ENCODE data around the gene LINC00305.

Gene LINC00305

DNA sequence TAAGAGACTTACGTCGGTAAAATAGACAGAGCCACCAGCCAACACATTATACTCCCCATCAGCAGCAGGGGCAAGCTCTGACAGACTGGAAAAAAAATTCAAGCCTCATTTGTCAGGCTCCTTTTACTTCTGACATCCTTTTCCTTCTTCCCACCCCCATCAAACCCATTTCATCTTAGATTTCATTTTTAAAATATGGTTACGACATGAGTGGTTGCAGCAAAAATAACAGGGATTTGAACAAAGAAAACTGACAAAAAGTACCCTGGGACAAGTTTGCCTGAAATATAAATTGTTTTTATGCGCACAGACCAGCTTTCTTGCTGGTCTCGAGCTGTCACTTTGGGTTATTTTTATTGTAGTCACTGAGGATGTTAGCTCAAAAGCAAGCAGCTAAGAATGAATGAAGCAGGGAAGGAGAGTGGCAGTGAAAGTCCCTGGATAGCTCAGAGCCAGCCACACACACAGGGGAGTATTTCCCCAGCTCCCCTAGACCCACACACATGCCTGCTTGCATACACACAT lies 30.7 kb upstream of the LINC00305 start:
- no peaks in the 10 kb centered on the region for H3K27me3 ChIP-seq (ENCODE audit: low read length)
- no peaks in the 10 kb centered on the region for H3K36me3 ChIP-seq (ENCODE audit: low read length)
- H3K4me2 ChIP-seq (ENCODE audit: low read depth, low read length, poor library complexity, severe bottlenecking), result no peak overlapping the region
- H3K9ac ChIP-seq (ENCODE audit: low read length), result no peak overlapping the region
- H4K20me1 ChIP-seq (ENCODE audit: low read depth, low read length), result no peaks in the 10 kb centered on the region
- H3K27ac ChIP-seq (ENCODE audit: low read depth, low read length), result no peak overlapping the region
- no peak overlapping the region for H2AFZ ChIP-seq (ENCODE audit: low read depth, low read length, severe bottlenecking)
- no peak overlapping the region for H3K4me3 ChIP-seq (ENCODE audit: insufficient read depth, low read length, poor library complexity, severe bottlenecking)
- no peaks in the 10 kb centered on the region for H3K9me3 ChIP-seq (ENCODE audit: insufficient read depth, low read length)
- no peaks in the 10 kb centered on the region for H3K79me2 ChIP-seq (ENCODE audit: insufficient read depth, low read length)
- TF ChIP-seq CTCF (IDR thresholded peaks at IDR 0.05; ENCODE audit: insufficient read depth, low read length, poor library complexity, severe bottlenecking), result no peak
- no peak for TF ChIP-seq EZH2phosphoT487 (conservative IDR thresholded peaks at IDR 0.05; ENCODE audit: low read length)
- no peaks in the 10 kb centered on the region; the same call in 1 of the 2 replicates for H3K9me2 ChIP-seq (replicated peaks; ENCODE audit: insufficient read depth, low read length)
- H3F3A ChIP-seq (ENCODE audit: insufficient read depth), result no peaks in the 10 kb centered on the region

DNA sequence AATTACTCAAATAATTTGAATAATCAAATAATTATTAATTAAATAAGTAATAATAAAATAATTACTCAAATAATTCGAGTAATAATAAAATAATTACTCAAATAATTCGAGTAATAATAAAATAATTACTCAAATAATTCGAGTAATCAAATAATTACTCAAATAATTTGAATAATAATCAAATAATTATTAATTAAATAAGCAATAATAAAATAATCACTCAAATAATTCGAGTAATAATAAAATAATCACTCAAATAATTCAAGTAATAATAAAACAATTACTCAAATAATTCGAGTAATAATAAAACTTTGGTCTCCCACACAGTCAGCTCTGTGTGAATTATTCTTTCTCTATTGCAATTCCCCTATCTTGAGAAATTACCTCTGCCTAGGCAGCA lies 30.0 kb upstream of the LINC00305 start:
- H3K9me2 ChIP-seq (replicated peaks; ENCODE audit: insufficient read depth, low read length), result no peaks in the 10 kb centered on the region; the same call in 1 of the 2 replicates
- no peak overlapping the region for H3K9ac ChIP-seq (ENCODE audit: low read length)
- no peaks in the 10 kb centered on the region for H3F3A ChIP-seq (ENCODE audit: insufficient read depth)
- H3K4me2 ChIP-seq (ENCODE audit: low read depth, low read length, poor library complexity, severe bottlenecking), result no peak overlapping the region
- H3K27me3 ChIP-seq (ENCODE audit: low read length), result no peaks in the 10 kb centered on the region
- H3K27ac ChIP-seq (ENCODE audit: low read depth, low read length), result no peak overlapping the region
- TF ChIP-seq EZH2phosphoT487 (conservative IDR thresholded peaks at IDR 0.05; ENCODE audit: low read length) (no peak), CTCF (IDR thresholded peaks at IDR 0.05; ENCODE audit: insufficient read depth, low read length, poor library complexity, severe bottlenecking) (no peak)
- no peaks in the 10 kb centered on the region for H3K36me3 ChIP-seq (ENCODE audit: low read length)
- H4K20me1 ChIP-seq (ENCODE audit: low read depth, low read length), result no peaks in the 10 kb centered on the region
- no peaks in the 10 kb centered on the region for H3K79me2 ChIP-seq (ENCODE audit: insufficient read depth, low read length)
- H3K9me3 ChIP-seq (ENCODE audit: insufficient read depth, low read length), result no peaks in the 10 kb centered on the region
- no peak overlapping the region for H2AFZ ChIP-seq (ENCODE audit: low read depth, low read length, severe bottlenecking)
- no peak overlapping the region for H3K4me3 ChIP-seq (ENCODE audit: insufficient read depth, low read length, poor library complexity, severe bottlenecking)

DNA sequence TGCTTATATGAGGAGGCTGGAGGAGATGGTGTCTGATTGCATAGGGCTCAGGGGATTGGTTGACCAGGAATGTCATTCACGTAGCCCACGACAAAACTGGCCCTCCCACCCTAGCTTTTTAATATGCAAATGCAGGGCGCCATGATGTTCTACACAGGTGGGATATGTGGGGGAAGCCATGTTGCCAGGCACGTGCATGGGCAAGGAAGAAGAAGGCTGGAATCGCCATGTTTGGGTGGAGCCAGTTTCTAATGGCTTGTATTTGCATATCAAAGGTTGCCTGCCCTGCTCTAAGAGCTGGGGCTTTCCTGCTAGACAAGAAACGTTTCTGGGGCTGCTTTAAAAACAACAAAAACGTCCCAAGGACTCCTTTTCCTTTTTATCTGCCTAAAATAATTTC lies 26.5 kb upstream of the LINC00305 start:
- H3K4me3 ChIP-seq (ENCODE audit: insufficient read depth, low read length, poor library complexity, severe bottlenecking), result no peak overlapping the region
- H3K27ac ChIP-seq (ENCODE audit: low read depth, low read length), result no peak overlapping the region
- H3K36me3 ChIP-seq (ENCODE audit: low read length), result no peaks in the 10 kb centered on the region
- H3K9ac ChIP-seq (ENCODE audit: low read length), result no peak overlapping the region
- no peaks in the 10 kb centered on the region for H3F3A ChIP-seq (ENCODE audit: insufficient read depth)
- H3K4me2 ChIP-seq (ENCODE audit: low read depth, low read length, poor library complexity, severe bottlenecking), result no peak overlapping the region
- TF ChIP-seq EZH2phosphoT487 (conservative IDR thresholded peaks at IDR 0.05; ENCODE audit: low read length) (no peak), CTCF (IDR thresholded peaks at IDR 0.05; ENCODE audit: insufficient read depth, low read length, poor library complexity, severe bottlenecking) (no peak)
- H2AFZ ChIP-seq (ENCODE audit: low read depth, low read length, severe bottlenecking), result no peak overlapping the region
- no peaks in the 10 kb centered on the region for H4K20me1 ChIP-seq (ENCODE audit: low read depth, low read length)
- no peaks in the 10 kb centered on the region for H3K9me3 ChIP-seq (ENCODE audit: insufficient read depth, low read length)
- H3K27me3 ChIP-seq (ENCODE audit: low read length), result no peaks in the 10 kb centered on the region
- no peaks in the 10 kb centered on the region for H3K79me2 ChIP-seq (ENCODE audit: insufficient read depth, low read length)
- H3K9me2 ChIP-seq (replicated peaks; ENCODE audit: insufficient read depth, low read length), result no peaks in the 10 kb centered on the region

All from SU-DHL-6 (cell line).